Adrenal gland (tissue), 12 donors: ENCODE data around the gene TLNRD1. TPM values are rescaled to one million over a fixed set of nuclear protein-coding genes. Genes with fewer than 3 reads are reported as not detected.

Experiments used
- DNase-seq, 7 donors: peaks; one replicate each; pipeline ENCODE4 v3.0.0-alpha.2; 2019 to 2020
- H3K27ac ChIP-seq, 5 donors: fragments of 200-600 bp; sonication (generic) in 4 of 5; 1 replicate in 3 of 5; 2 replicates in 2 of 5; pipeline versions ENCODE4 v1.5.1 to v1.8.0; 2016 to 2020; ENCODE audit warnings: mild to moderate bottlenecking in 1 of 5
- H3K27me3 ChIP-seq: fragments of 200-600 bp; 2 replicates; pipeline ENCODE4 v1.8.0; 2021
- H3K36me3 ChIP-seq, 2 donors: fragments of 200-600 bp; replicated peaks in 1 of 2; 1 replicate in 1 of 2; 2 replicates in 1 of 2; pipeline versions ENCODE4 v1.5.1 to v1.8.0; 2018 to 2022
- H3K4me1 ChIP-seq, 2 donors: fragments of 200-600 bp; replicated peaks in 1 of 2; 1 replicate in 1 of 2; 2 replicates in 1 of 2; pipeline versions ENCODE4 v1.5.1 to v1.8.0; 2018 to 2021
- H3K4me3 ChIP-seq, 4 donors: fragments of 200-600 bp; sonication (generic) in 3 of 4; one replicate each; pipeline ENCODE4 v1.5.1; 2016 to 2018
- H3K9me3 ChIP-seq, 3 donors: fragments of 200-600 bp; sonication (generic) in 1 of 3; replicated peaks in 1 of 3; 1 replicate in 2 of 3; 2 replicates in 1 of 3; pipeline versions ENCODE4 v1.5.1 to v1.8.0; 2016 to 2021
- POLR2A ChIP-seq, 2 donors: fragments of 450-650 bp; IDR thresholded peaks; one replicate each; pipeline ENCODE4 v1.6.1; 2017; ENCODE audit warnings: antibody characterized with exemption in 2 of 2, mild to moderate bottlenecking in 2 of 2, moderate library complexity in 1 of 2
- WGBS, 4 donors: extraction: QIAGEN DNeasy Blood & Tissue Kit in 2 of 4; methylation state at CpG; one replicate each; pipeline versions ENCODE4 v1.1.5 to v1.1.7; 2013 to 2017; 5-methylcytosine and 5-hydroxymethylcytosine counted together
- intact Hi-C, 2 donors: fragments of 100-400 bp; cut with DNase I; formaldehyde crosslinking; loops; one replicate each; pipeline versions ENCODE4 v1.14.1 to v1.15.0; 2022 to 2023
- polyA plus RNA-seq, 3 donors: library from polyadenylated mRNA; stranded (reverse); fragments of 200-250 nt in 2 of 3; fragments of 350-450 nt in 1 of 3; fragmentation: Illumina TruSeq in 1 of 3; extraction: RNeasy Lipid Tissue Mini Kit (QIAGEN cat#74804) in 1 of 3; gene quantifications; one replicate each; pipeline ENCODE4 v1.2.3, GENCODE V29; 2013 to 2014
- total RNA-seq, 9 donors: library from RNA; depleted of rRNA in 4 of 9; stranded (reverse); fragments of >200 nt in 4 of 9; fragments of 120-200 nt in 1 of 9; fragmentation: NEBNext Ultra II Directional in 1 of 9; extraction: Animal tissue kit (Norgen Biotek cat#: 25700) in 1 of 9; gene quantifications; one replicate each; pipeline versions ENCODE4 v1.1.0 to v1.2.4, GENCODE V29; 2013 to 2023
- TF ChIP-seq, protein P1 (sequence below), 6 experiments: fragments of 450-650 bp in 4 of 6; fragments of 200-600 bp in 2 of 6; sonication (generic) in 1 of 6; IDR thresholded peaks; 1 replicate in 5 of 6; 2 replicates in 1 of 6; pipeline versions ENCODE4 v1.5.1 to v1.8.0; 2016 to 2021; ENCODE audit warnings: antibody characterized with exemption in 6 of 6, mild to moderate bottlenecking in 2 of 6, moderate library complexity in 1 of 6
- donor health status: healthy with polysubstance abuse.
- donor health status: Bipolar disorder and iron deficiency.
- donor health status: DM: yes; HTN: yes; CAD: no.
- donor health status: DM: no; HTN: no; CAD: no.
- donor health status: DM: no; HTN: no; CAD: no.
- donor health status: DM: yes; HTN: yes; CAD: no.

TLNRD1 gene
- total and polyA plus RNA-seq, 12 donors, result 4.3 to 30.8 (median 19.1) TPM

- no peaks in the 10 kb centered on the region for H3K27me3 ChIP-seq
- H3K27ac ChIP-seq, result peak overlapping the region in 1 of 5 donors; percentile 99
- H3K4me1 ChIP-seq, result peaks cover 4 to 53% of the 10 kb centered on the region in 2 donors
- H3K9me3 ChIP-seq, result no peaks in the 10 kb centered on the region
- 82 to 91% (median 85%) methylated on average over 7 to 19 of the region's 19 CpGs for WGBS, 4 donors
- intact Hi-C loops, result loop anchor here in 1 of 2 donors (10.0 kb wide), 1 partner anchor 102 kb away; no protein-coding TSS in a partner anchor
- H3K36me3 ChIP-seq, result peaks cover 0 to 9% of the 10 kb centered on the region in 2 donors
- TF ChIP-seq, protein P1, sequence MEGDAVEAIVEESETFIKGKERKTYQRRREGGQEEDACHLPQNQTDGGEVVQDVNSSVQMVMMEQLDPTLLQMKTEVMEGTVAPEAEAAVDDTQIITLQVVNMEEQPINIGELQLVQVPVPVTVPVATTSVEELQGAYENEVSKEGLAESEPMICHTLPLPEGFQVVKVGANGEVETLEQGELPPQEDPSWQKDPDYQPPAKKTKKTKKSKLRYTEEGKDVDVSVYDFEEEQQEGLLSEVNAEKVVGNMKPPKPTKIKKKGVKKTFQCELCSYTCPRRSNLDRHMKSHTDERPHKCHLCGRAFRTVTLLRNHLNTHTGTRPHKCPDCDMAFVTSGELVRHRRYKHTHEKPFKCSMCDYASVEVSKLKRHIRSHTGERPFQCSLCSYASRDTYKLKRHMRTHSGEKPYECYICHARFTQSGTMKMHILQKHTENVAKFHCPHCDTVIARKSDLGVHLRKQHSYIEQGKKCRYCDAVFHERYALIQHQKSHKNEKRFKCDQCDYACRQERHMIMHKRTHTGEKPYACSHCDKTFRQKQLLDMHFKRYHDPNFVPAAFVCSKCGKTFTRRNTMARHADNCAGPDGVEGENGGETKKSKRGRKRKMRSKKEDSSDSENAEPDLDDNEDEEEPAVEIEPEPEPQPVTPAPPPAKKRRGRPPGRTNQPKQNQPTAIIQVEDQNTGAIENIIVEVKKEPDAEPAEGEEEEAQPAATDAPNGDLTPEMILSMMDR (IDR thresholded peaks at IDR 0.05), result no peak
- TF ChIP-seq POLR2A (IDR thresholded peaks at IDR 0.05), result no peak
- peak overlapping the region in 1 of 4 donors; percentile 98 for H3K4me3 ChIP-seq
- DNase-seq, result no peak
These were observed 2.3 kb downstream of the TLNRD1 start for GRCh38 chr15:81003097-81003350.

DNA sequence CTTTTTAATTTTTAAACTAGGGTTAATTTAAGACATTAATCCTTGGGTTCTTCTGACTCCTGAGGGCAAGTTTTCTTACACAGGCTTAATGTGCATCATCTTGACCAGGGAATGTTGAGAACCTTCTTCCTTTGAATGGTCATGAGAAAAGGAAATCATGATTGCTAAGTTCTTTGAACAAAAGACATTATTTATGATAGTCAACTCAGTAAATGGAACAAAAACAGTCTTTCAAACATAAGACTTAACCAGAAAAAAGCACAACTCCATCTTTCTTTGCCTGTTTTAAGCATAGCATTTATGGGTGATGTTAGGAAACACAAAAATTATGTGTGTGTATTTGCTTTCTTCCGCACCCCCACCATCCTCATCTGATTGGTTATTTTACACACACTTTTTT lies 5.4 kb downstream of the TLNRD1 start:
- no peak overlapping the region for H3K4me3 ChIP-seq
- DNase-seq, result no peak
- peaks cover 0 to 9% of the 10 kb centered on the region in 2 donors for H3K36me3 ChIP-seq
- no peaks in the 10 kb centered on the region for H3K9me3 ChIP-seq
- H3K4me1 ChIP-seq, result peaks cover 4 to 43% of the 10 kb centered on the region in 2 donors
- TF ChIP-seq, protein P1 (IDR thresholded peaks at IDR 0.05), result no peak
- no peak for TF ChIP-seq POLR2A (IDR thresholded peaks at IDR 0.05)
- WGBS, 4 donors, result 95 to 100% (median 98%) methylated on average over 1 of the region's 1 CpG
- intact Hi-C loops, result loop anchor here in 1 of 2 donors (10.0 kb wide), 1 partner anchor 99 kb away; no protein-coding TSS in a partner anchor
- H3K27me3 ChIP-seq, result no peaks in the 10 kb centered on the region
- H3K27ac ChIP-seq, result peak overlapping the region in 1 of 5 donors; percentile 26

DNA sequence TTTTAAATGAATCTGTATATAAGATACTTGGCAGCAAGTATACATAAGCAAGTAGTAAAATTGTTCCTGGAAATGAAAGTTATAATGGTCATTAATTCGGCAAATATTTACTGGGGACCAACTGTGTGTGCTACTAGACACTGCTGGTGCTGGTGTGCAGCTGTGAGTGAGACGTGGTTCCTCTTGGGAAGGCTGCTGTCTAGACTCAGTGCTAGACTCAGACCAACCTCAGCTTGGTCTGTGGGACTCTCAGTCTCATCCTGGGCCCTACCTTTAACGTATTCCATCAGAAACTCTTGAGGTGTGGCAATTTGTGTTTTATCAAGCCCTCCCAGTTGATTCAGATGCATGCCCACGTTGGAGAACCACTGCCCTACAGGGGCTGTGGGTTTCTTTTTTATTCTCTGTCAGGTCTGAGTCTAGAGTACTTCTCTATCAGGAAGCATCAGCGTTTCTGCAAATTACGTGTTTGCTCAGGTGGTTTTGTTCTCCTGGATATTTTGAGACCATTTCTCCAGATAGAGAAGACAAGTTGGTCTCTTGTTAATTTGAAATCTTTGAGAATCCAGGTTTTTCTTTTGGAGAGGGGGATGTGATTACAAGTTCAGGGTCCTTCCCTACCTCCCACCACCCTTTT lies 6.8 kb downstream of the TLNRD1 start:
- intact Hi-C loops, result loop anchor here in 1 of 2 donors (10.0 kb wide), 1 partner anchor 97 kb away; no protein-coding TSS in a partner anchor
- TF ChIP-seq, protein P1 (IDR thresholded peaks at IDR 0.05), result no peak
- TF ChIP-seq POLR2A (IDR thresholded peaks at IDR 0.05), result no peak
- H3K27me3 ChIP-seq, result no peaks in the 10 kb centered on the region
- peaks cover 4 to 37% of the 10 kb centered on the region in 2 donors for H3K4me1 ChIP-seq
- 87 to 90% (median 88%) methylated on average over 5 to 6 of the region's 6 CpGs for WGBS, 4 donors
- H3K27ac ChIP-seq, result no peak overlapping the region
- DNase-seq, result no peak
- H3K9me3 ChIP-seq, result no peaks in the 10 kb centered on the region
- H3K36me3 ChIP-seq, result peaks cover 0 to 9% of the 10 kb centered on the region in 2 donors
- H3K4me3 ChIP-seq, result no peak overlapping the region

- 89 to 100% (median 94%) methylated on average over 2 of the region's 2 CpGs for WGBS, 4 donors
- no peak for DNase-seq
- Histone ChIP-seq H3K4me3 (no peak overlapping the region), H3K36me3 (peaks cover 0 to 1% of the 10 kb centered on the region in 2 donors), H3K27me3 (no peaks in the 10 kb centered on the region), H3K9me3 (no peaks in the 10 kb centered on the region), H3K27ac (no peak overlapping the region), H3K4me1 (peaks cover 4 to 31% of the 10 kb centered on the region in 2 donors)
- TF ChIP-seq, protein P1 (IDR thresholded peaks at IDR 0.05), result no peak
- TF ChIP-seq POLR2A (IDR thresholded peaks at IDR 0.05), result no peak
- intact Hi-C loops, result loop anchor here in 1 of 2 donors (10.0 kb wide), 1 partner anchor 96 kb away; no protein-coding TSS in a partner anchor
These were observed 7.6 kb downstream of the TLNRD1 start for GRCh38 chr15:81008312-81008711.
